Endothelial cell of umbilical vein (primary cell): Measurements from ENCODE around the gene PRKCD. TPM values are rescaled to one million over a fixed set of nuclear protein-coding genes. Genes with fewer than 3 reads are reported as not detected.

ENCODE experiments used
- BruUV-seq: library from RNA; stranded (reverse); fragments of 400-500 nt; replicated peaks from 2 replicates; lab custom pipeline; 2021; lab: Mats Ljungman, UMichigan
- CTCF ChIA-PET: fragments of 300-600, 350-600 bp; sonication (Branson Sonifier 250); formaldehyde crosslinking; loops from one replicate; lab custom pipeline; 2021; ENCODE audit warnings: antibody characterized with exemption, inconsistent platforms; lab: Charles Lee
- POLR2A ChIA-PET: fragments of 300-600, 350-600 bp; sonication (Branson Sonifier 250); formaldehyde crosslinking; loops from one replicate; lab custom pipeline; 2021; ENCODE audit warnings: antibody characterized with exemption, inconsistent platforms; lab: Charles Lee
- DNase-seq: peaks from one replicate; pipeline ENCODE4 v3.0.0-alpha.2; 2011; ENCODE audit warnings: low read depth, low spot score
- FAIRE-seq: peaks from 2 replicates; lab custom pipeline; 2011; peaks lifted over from hg19 to GRCh38; lab: Jason Lieb, UNC
- H2AFZ ChIP-seq: 2 replicates; pipeline ENCODE4 v1.6.0; 2012; ENCODE audit warnings: low read depth, low read length, control low read depth, inconsistent platforms
- H3K27ac ChIP-seq: 2 replicates; pipeline ENCODE4 v1.5.1; 2011; ENCODE audit warnings: low read depth, mild to moderate bottlenecking, control low read depth, low read length, moderate library complexity; ENCODE audit not compliant: insufficient read depth
- H3K27me3 ChIP-seq, 2 experiments: 2 replicates each; pipeline versions ENCODE4 v1.6.0 to v1.6.1; 2011; ENCODE audit warnings: low read length in 2 of 2, mixed read lengths in 1 of 2; ENCODE audit not compliant: control insufficient read depth in 2 of 2, insufficient read depth in 2 of 2
- H3K36me3 ChIP-seq, 2 experiments: 2 replicates in 1 of 2; 3 replicates in 1 of 2; pipeline ENCODE4 v1.5.1; 2011; ENCODE audit warnings: low read length in 2 of 2, mild to moderate bottlenecking in 1 of 2, moderate library complexity in 1 of 2; ENCODE audit not compliant: control insufficient read depth in 2 of 2, insufficient read depth in 2 of 2; ENCODE audit errors: extremely low read depth in 1 of 2
- H3K4me1 ChIP-seq: 3 replicates; pipeline ENCODE4 v1.5.1; 2011; ENCODE audit warnings: mild to moderate bottlenecking, low read length; ENCODE audit not compliant: control insufficient read depth, insufficient read depth; ENCODE audit errors: extremely low read depth
- H3K4me2 ChIP-seq: 2 replicates; pipeline ENCODE4 v1.6.1; 2011; ENCODE audit warnings: low read length, control low read depth, mixed read lengths; ENCODE audit not compliant: insufficient read depth
- H3K4me3 ChIP-seq, 3 experiments: fragments of 200-600 bp in 1 of 3; sonication (generic), shearing (Covaris generic) in 1 of 3; replicated peaks in 1 of 3; 2 replicates each; pipeline ENCODE4 v1.5.1; 2011 to 2016; ENCODE audit warnings: control low read depth in 3 of 3, low read length in 3 of 3, mild to moderate bottlenecking in 2 of 3, inconsistent platforms in 1 of 3, low read depth in 1 of 3, moderate library complexity in 1 of 3; ENCODE audit not compliant: insufficient read depth in 1 of 3
- H3K79me2 ChIP-seq: 2 replicates; pipeline ENCODE4 v1.6.0; 2012; ENCODE audit warnings: low read length, inconsistent platforms; ENCODE audit not compliant: control insufficient read depth, insufficient read depth
- H3K9ac ChIP-seq: replicated peaks from 2 replicates; pipeline ENCODE3; 2011; ENCODE audit warnings: low read length, control low read depth; ENCODE audit not compliant: insufficient read depth; ENCODE audit errors: extremely low read depth
- H3K9me1 ChIP-seq: replicated peaks from 3 replicates; pipeline ENCODE4 v1.6.0; 2011; ENCODE audit warnings: mild to moderate bottlenecking, low read length; ENCODE audit not compliant: control insufficient read depth, insufficient read depth; ENCODE audit errors: extremely low read depth
- H3K9me3 ChIP-seq: replicated peaks from 2 replicates; pipeline ENCODE4 v1.5.1; 2012; ENCODE audit warnings: low read length, inconsistent platforms; ENCODE audit not compliant: control insufficient read depth, insufficient read depth
- H4K20me1 ChIP-seq: replicated peaks from 2 replicates; pipeline ENCODE3; 2011; ENCODE audit warnings: mild to moderate bottlenecking, low read length; ENCODE audit not compliant: control insufficient read depth, insufficient read depth; ENCODE audit errors: extremely low read depth
- CTCF ChIP-seq, 2 donors: IDR thresholded peaks; 1 replicate in 1 of 2; 2 replicates in 1 of 2; pipeline ENCODE4 v1.5.1; 2011; ENCODE audit warnings: low read length in 2 of 2, mild to moderate bottlenecking in 2 of 2, moderate library complexity in 2 of 2, control low read depth in 1 of 2, inconsistent platforms in 1 of 2, low read depth in 1 of 2; ENCODE audit not compliant: insufficient read depth in 1 of 2; ENCODE audit errors: extremely low read depth in 1 of 2
- EZH2 ChIP-seq: IDR thresholded peaks from 2 replicates; pipeline ENCODE4 v1.6.1; 2012; ENCODE audit warnings: borderline replicate concordance, low read depth, mild to moderate bottlenecking, moderate library complexity, low read length, inconsistent platforms; ENCODE audit not compliant: severe bottlenecking
- FOS ChIP-seq: IDR thresholded peaks from 2 replicates; pipeline ENCODE4 v1.6.1; 2011; ENCODE audit warnings: mild to moderate bottlenecking, low read length, moderate library complexity, borderline replicate concordance; ENCODE audit not compliant: insufficient read depth
- GATA2 ChIP-seq: IDR thresholded peaks from 2 replicates; pipeline ENCODE4 v1.7.0; 2011; ENCODE audit warnings: low read depth, mild to moderate bottlenecking, moderate library complexity, mixed read lengths, low read length; ENCODE audit not compliant: insufficient read length, insufficient read depth
- JUN ChIP-seq: IDR thresholded peaks from 2 replicates; pipeline ENCODE4 v1.6.1; 2011; ENCODE audit warnings: borderline replicate concordance, low read depth; ENCODE audit not compliant: insufficient read length, insufficient read depth
- MAX ChIP-seq: IDR thresholded peaks from 2 replicates; pipeline ENCODE4 v1.6.1; 2011; ENCODE audit not compliant: insufficient read depth, insufficient read length
- MYC ChIP-seq: IDR thresholded peaks from one replicate; pipeline ENCODE4 v1.6.1; 2011; ENCODE audit warnings: mild to moderate bottlenecking, low read depth, low read length
- POLR2A ChIP-seq: IDR thresholded peaks from 2 replicates; pipeline ENCODE4 v1.6.1; 2012; ENCODE audit warnings: low read depth, mild to moderate bottlenecking, control low read depth, low read length
- POLR2AphosphoS5 ChIP-seq: IDR thresholded peaks from 2 replicates; pipeline ENCODE4 v1.6.1; 2012; ENCODE audit warnings: low read depth, mild to moderate bottlenecking, control low read depth, low read length, moderate library complexity; ENCODE audit not compliant: insufficient read depth
- dilution Hi-C: fragments of 300-500 bp; cut with MboI; formaldehyde crosslinking; loops from one replicate; pipeline ENCODE4 v1.15.0; 2019; ENCODE audit warnings: low sequenced_read_pairs; ENCODE audit not compliant: extremely low pct_ligation_motif_present
- intact Hi-C: fragments of 100-400 bp; cut with micrococcal nuclease; formaldehyde crosslinking; loops from one replicate; pipeline ENCODE4 v1.10.0; 2022
- polyA plus RNA-seq, 4 experiments: library from polyadenylated mRNA; depleted of rRNA in 3 of 4; stranded (reverse) in 3 of 4; unstranded in 1 of 4; fragments of >200 nt; gene quantifications; 2 replicates each; pipeline versions ENCODE4 v1.2.1 to v1.2.3, GENCODE V29; 2011 to 2012; ENCODE audit warnings: missing spikeins in 1 of 4
- total RNA-seq: library from RNA; stranded (reverse); gene quantifications from 2 replicates; pipeline ENCODE4 v1.2.3, GENCODE V29; 2021

The PRKCD gene
- total and polyA plus RNA-seq, 2 donors (not counting 3 experiments of a cell fraction or from before 2014, with no cell fraction given) = 15.5 to 19.0 TPM

- dilution Hi-C loops (no loop called here), intact Hi-C loops (no loop called here)
- ChIA-PET CTCF (interaction anchor here (1.0 kb wide), 1 partner anchor 9 kb away, joined by 3 read pairs; no protein-coding TSS in a partner anchor), POLR2A (no interaction called here)
- no peaks in the 10 kb centered on the region for H4K20me1 ChIP-seq
- H3K9me3 ChIP-seq = no peaks in the 10 kb centered on the region
- no peaks in the 10 kb centered on the region for H3K27me3 ChIP-seq
- H2AFZ ChIP-seq = no peak overlapping the region
- no peak overlapping the region for H3K27ac ChIP-seq
- H3K9ac ChIP-seq = no peak overlapping the region
- H3K4me2 ChIP-seq = no peak overlapping the region
- H3K36me3 ChIP-seq = peaks cover 69 to 90% of the 10 kb centered on the region in 2 experiments
- TF ChIP-seq MAX (no peak), FOS (no peak), CTCF (IDR thresholded peaks at IDR 0.05; ENCODE audit: extremely low read depth in 1 of 2, insufficient read depth in 1 of 2, low read depth in 1 of 2, low read length in 2 of 2) (no peak), MYC (no peak), POLR2A (no peak), GATA2 (no peak), JUN (no peak), EZH2 (no peak), POLR2AphosphoS5 (no peak)
- DNase-seq = no peak
- no TSS peak for BruUV-seq
- no peaks in the 10 kb centered on the region for H3K4me1 ChIP-seq
- FAIRE-seq = no peak
- H3K9me1 ChIP-seq = no peaks in the 10 kb centered on the region
- H3K4me3 ChIP-seq = no peak overlapping the region
- peaks cover 19% of the 10 kb centered on the region for H3K79me2 ChIP-seq
These were observed 68.2 kb downstream of the PRKCD start for GRCh38 chr3:53229171-53229570.
